Uterus (tissue), 4 donors: ENCODE results near the gene IGF1R. TPM values are rescaled to one million over a fixed set of nuclear protein-coding genes. Genes with fewer than 3 reads are reported as not detected.

Experiments used
- DNase-seq, 2 donors: peaks; one replicate each; pipeline ENCODE4 v3.0.0-alpha.2; 2019 to 2020
- H3K27ac ChIP-seq, 2 donors: fragments of 200-600 bp; sonication (generic); 1 replicate in 1 of 2; 2 replicates in 1 of 2; pipeline ENCODE4 v1.5.1; 2016 to 2018
- H3K27me3 ChIP-seq, 2 donors: fragments of 200-600 bp; sonication (generic); one replicate each; pipeline ENCODE4 v1.5.1; 2018 to 2019; ENCODE audit warnings: control low read depth in 1 of 2
- H3K36me3 ChIP-seq, 2 donors: fragments of 200-600 bp; sonication (generic); one replicate each; pipeline ENCODE4 v1.5.1; 2019; ENCODE audit warnings: control low read depth in 1 of 2
- H3K4me1 ChIP-seq, 2 donors: fragments of 200-600 bp; sonication (generic); one replicate each; pipeline ENCODE4 v1.5.1; 2018 to 2019; ENCODE audit warnings: control low read depth in 1 of 2
- H3K4me3 ChIP-seq, 2 donors: fragments of 200-600 bp; sonication (generic); 1 replicate in 1 of 2; 2 replicates in 1 of 2; pipeline ENCODE4 v1.5.1; 2018 to 2019; ENCODE audit warnings: mild to moderate bottlenecking in 1 of 2
- H3K9me3 ChIP-seq, 2 donors: fragments of 200-600 bp; sonication (generic); one replicate each; pipeline ENCODE4 v1.5.1; 2019; ENCODE audit warnings: control low read depth in 1 of 2
- POLR2A ChIP-seq, 2 donors: fragments of 450-650 bp; IDR thresholded peaks; one replicate each; pipeline ENCODE4 v1.6.1; 2016; ENCODE audit warnings: antibody characterized with exemption in 2 of 2, mild to moderate bottlenecking in 1 of 2, moderate library complexity in 1 of 2
- intact Hi-C: fragments of 100-400 bp; cut with DNase I; formaldehyde crosslinking; loops from one replicate; pipeline ENCODE4 v1.15.1; 2023; ENCODE audit warnings: low total_unique reads
- total RNA-seq, 4 donors: library from RNA; depleted of rRNA in 3 of 4; stranded (reverse); fragments of >200 nt in 3 of 4; gene quantifications; one replicate each; pipeline versions ENCODE4 v1.1.0 to v1.2.4, GENCODE V29; 2014 to 2023
- TF ChIP-seq, protein P1 (sequence below), 4 experiments: fragments of 200-600 bp in 2 of 4; fragments of 450-650 bp in 2 of 4; sonication (generic) in 2 of 4; IDR thresholded peaks; one replicate each; pipeline ENCODE4 v1.5.1; 2016 to 2019; ENCODE audit warnings: antibody characterized with exemption in 4 of 4, mild to moderate bottlenecking in 2 of 4, moderate library complexity in 1 of 4
- donor health status: DM: yes; HTN: yes; CAD: no.

The IGF1R gene
- total RNA-seq, 4 donors from 2014 or later: 30.0 to 95.2 (median 57.5) TPM

DNA sequence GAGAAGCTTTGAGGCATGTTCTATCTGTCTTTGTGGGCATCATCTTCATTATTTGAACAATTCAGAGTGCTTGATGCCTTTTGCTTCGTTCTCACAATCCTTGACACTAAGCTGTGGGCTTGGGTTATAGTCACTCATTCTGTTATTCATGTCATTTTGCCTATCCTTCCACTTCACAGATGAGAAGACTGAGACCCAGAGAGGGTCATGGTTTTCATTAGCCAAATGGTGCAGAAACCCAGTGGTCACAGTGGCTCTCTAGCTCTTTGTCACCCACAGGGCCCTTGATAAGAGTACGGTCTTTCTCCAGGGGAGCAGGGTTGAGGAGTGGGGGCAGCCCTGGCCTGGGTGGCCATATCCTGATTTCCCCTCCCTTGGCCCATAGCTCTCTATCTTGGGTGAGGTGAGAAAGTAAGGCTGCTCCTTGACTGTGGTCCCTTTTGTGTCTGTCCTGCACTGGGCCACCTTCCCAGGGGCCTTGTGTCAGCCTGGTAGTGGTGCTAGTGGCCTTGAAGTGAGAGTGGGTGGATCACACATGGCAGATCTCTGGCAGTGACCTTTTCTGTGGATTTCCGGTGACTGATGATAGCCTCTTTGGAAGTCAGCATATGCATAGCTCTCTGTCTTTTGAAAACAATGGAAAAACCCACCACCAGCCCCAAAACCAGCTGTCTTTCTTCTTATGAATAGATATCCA lies 130.1 kb downstream of the IGF1R start:
- TF ChIP-seq, protein P1, sequence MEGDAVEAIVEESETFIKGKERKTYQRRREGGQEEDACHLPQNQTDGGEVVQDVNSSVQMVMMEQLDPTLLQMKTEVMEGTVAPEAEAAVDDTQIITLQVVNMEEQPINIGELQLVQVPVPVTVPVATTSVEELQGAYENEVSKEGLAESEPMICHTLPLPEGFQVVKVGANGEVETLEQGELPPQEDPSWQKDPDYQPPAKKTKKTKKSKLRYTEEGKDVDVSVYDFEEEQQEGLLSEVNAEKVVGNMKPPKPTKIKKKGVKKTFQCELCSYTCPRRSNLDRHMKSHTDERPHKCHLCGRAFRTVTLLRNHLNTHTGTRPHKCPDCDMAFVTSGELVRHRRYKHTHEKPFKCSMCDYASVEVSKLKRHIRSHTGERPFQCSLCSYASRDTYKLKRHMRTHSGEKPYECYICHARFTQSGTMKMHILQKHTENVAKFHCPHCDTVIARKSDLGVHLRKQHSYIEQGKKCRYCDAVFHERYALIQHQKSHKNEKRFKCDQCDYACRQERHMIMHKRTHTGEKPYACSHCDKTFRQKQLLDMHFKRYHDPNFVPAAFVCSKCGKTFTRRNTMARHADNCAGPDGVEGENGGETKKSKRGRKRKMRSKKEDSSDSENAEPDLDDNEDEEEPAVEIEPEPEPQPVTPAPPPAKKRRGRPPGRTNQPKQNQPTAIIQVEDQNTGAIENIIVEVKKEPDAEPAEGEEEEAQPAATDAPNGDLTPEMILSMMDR (IDR thresholded peaks at IDR 0.05): no peak
- TF ChIP-seq POLR2A (IDR thresholded peaks at IDR 0.05): no peak
- Histone ChIP-seq H3K4me3 (no peak overlapping the region), H3K9me3 (no peaks in the 10 kb centered on the region), H3K27ac (no peak overlapping the region), H3K36me3 (no peaks in the 10 kb centered on the region), H3K4me1 (peaks cover 0 to 11% of the 10 kb centered on the region in 2 donors), H3K27me3 (no peaks in the 10 kb centered on the region)
- DNase-seq: no peak
- intact Hi-C loops: no loop called here

GRCh38 chr15:98778960-98779359 lies 130.6 kb downstream of the IGF1R start:
- H3K27me3 ChIP-seq: no peaks in the 10 kb centered on the region
- H3K4me1 ChIP-seq: peaks cover 0 to 11% of the 10 kb centered on the region in 2 donors
- H3K4me3 ChIP-seq: no peak overlapping the region
- no peak for TF ChIP-seq POLR2A (IDR thresholded peaks at IDR 0.05)
- TF ChIP-seq, protein P1 (IDR thresholded peaks at IDR 0.05): no peak
- no peak for DNase-seq
- no peaks in the 10 kb centered on the region for H3K36me3 ChIP-seq
- no peaks in the 10 kb centered on the region for H3K9me3 ChIP-seq
- intact Hi-C loops: no loop called here
- H3K27ac ChIP-seq: no peak overlapping the region

GRCh38 chr15:98779463-98780071 lies 131.2 kb downstream of the IGF1R start:
- Histone ChIP-seq H3K9me3 (no peaks in the 10 kb centered on the region), H3K36me3 (no peaks in the 10 kb centered on the region), H3K4me1 (peaks cover 0 to 11% of the 10 kb centered on the region in 2 donors), H3K27ac (no peak overlapping the region), H3K4me3 (no peak overlapping the region), H3K27me3 (no peaks in the 10 kb centered on the region)
- DNase-seq: peak; percentile 70 to 78
- TF ChIP-seq, protein P1 (IDR thresholded peaks at IDR 0.05): peak; percentile 68 to 79 (median 74)
- TF ChIP-seq POLR2A (IDR thresholded peaks at IDR 0.05): no peak
- intact Hi-C loops: no loop called here

GRCh38 chr15:98781838-98782237 lies 133.5 kb downstream of the IGF1R start:
- Histone ChIP-seq H3K36me3 (no peaks in the 10 kb centered on the region), H3K9me3 (no peaks in the 10 kb centered on the region), H3K4me1 (peaks cover 0 to 3% of the 10 kb centered on the region in 2 donors), H3K27ac (no peak overlapping the region), H3K27me3 (no peaks in the 10 kb centered on the region), H3K4me3 (no peak overlapping the region)
- DNase-seq: no peak
- intact Hi-C loops: no loop called here
- TF ChIP-seq, protein P1 (IDR thresholded peaks at IDR 0.05): no peak
- TF ChIP-seq POLR2A (IDR thresholded peaks at IDR 0.05): no peak

- no peak overlapping the region for H3K27ac ChIP-seq
- no peaks in the 10 kb centered on the region for H3K27me3 ChIP-seq
- intact Hi-C loops: no loop called here
- peaks cover 0 to 3% of the 10 kb centered on the region in 2 donors for H3K4me1 ChIP-seq
- no peak for TF ChIP-seq POLR2A (IDR thresholded peaks at IDR 0.05)
- TF ChIP-seq, protein P1 (IDR thresholded peaks at IDR 0.05): no peak
- DNase-seq: no peak
- H3K36me3 ChIP-seq: no peaks in the 10 kb centered on the region
- no peaks in the 10 kb centered on the region for H3K9me3 ChIP-seq
- H3K4me3 ChIP-seq: no peak overlapping the region
Observed at GRCh38 chr15:98782801-98783200, 134.5 kb downstream of the IGF1R start.
